ENCODE data around the gene WSCD1.

Gene WSCD1

GRCh38 chr17:6110088-6110487 lies 39.9 kb downstream of the WSCD1 start:
- no peak for DNase-seq

- DNase-seq = no peak
Measured at GRCh38 chr17:6110592-6110991, 40.4 kb downstream of the WSCD1 start.

- no peak for DNase-seq
Measured at GRCh38 chr17:6120351-6120750, 50.2 kb downstream of the WSCD1 start.

- no peak for DNase-seq
Measured at GRCh38 chr17:6124856-6125255, 54.7 kb downstream of the WSCD1 start.

GRCh38 chr17:6126768-6127167 lies 56.6 kb downstream of the WSCD1 start:
- DNase-seq = no peak

GRCh38 chr17:6134721-6135120 lies 64.5 kb downstream of the WSCD1 start:
- DNase-seq = no peak

- DNase-seq = no peak
Measured at GRCh38 chr17:6135236-6135635, 65.1 kb downstream of the WSCD1 start.

- no peak for DNase-seq
Measured at GRCh38 chr17:6135996-6136395, 65.8 kb downstream of the WSCD1 start.

GRCh38 chr17:6137716-6138502 lies 67.7 kb downstream of the WSCD1 start:
- no peak for DNase-seq

GRCh38 chr17:6138761-6139446 lies 68.7 kb downstream of the WSCD1 start:
- DNase-seq = no peak

GRCh38 chr17:6139447-6139832 lies 69.3 kb downstream of the WSCD1 start:
- no peak for DNase-seq

- no peak for DNase-seq
Measured at GRCh38 chr17:6140188-6140587, 70.0 kb downstream of the WSCD1 start.

GRCh38 chr17:6140728-6141330 lies 70.7 kb downstream of the WSCD1 start:
- no peak for DNase-seq

GRCh38 chr17:6142701-6143100 lies 72.5 kb downstream of the WSCD1 start:
- no peak for DNase-seq

GRCh38 chr17:6145946-6146345 lies 75.8 kb downstream of the WSCD1 start:
- no peak for DNase-seq

- DNase-seq = no peak
Measured at GRCh38 chr17:6147042-6147441, 76.9 kb downstream of the WSCD1 start.

- no peak for DNase-seq
Measured at GRCh38 chr17:6153375-6153774, 83.2 kb downstream of the WSCD1 start.

- no peak for DNase-seq
Measured at GRCh38 chr17:6157716-6158115, 87.5 kb downstream of the WSCD1 start.

- DNase-seq = no peak
Measured at GRCh38 chr17:6159541-6160231, 89.5 kb downstream of the WSCD1 start.

- DNase-seq = no peak
Measured at GRCh38 chr17:6160232-6160555, 90.0 kb downstream of the WSCD1 start.

GRCh38 chr17:6160911-6161855 lies 91.0 kb downstream of the WSCD1 start:
- no peak for DNase-seq

GRCh38 chr17:6162216-6162615 lies 92.0 kb downstream of the WSCD1 start:
- DNase-seq = no peak

- DNase-seq = no peak
Measured at GRCh38 chr17:6162892-6163291, 92.7 kb downstream of the WSCD1 start.

Data from activated naive CD4-positive, alpha-beta T cell treated with anti-CD3 and anti-CD28 coated beads, Interleukin-2, amount 50 U/mL, for 16 hours (primary cell).